ENCODE data around the gene NXPE3.
"Not testable (repeated sequence)": the region's sequence is repeated elsewhere in the genome, so short reads cannot be mapped to it uniquely, and the experiment has no call there.

Gene NXPE3

GRCh38 chr3:101779047-101779821 is at the start of gene NXPE3:
Gene NXPE3, plus strand, starts transcription at chr3:101779211. Its CDS starts 6,386 bp downstream, at chr3:101785597.
- peak; percentile 94 for DNase-seq

- no peak for DNase-seq
Observed at GRCh38 chr3:101729586-101729985, 49.4 kb upstream of the NXPE3 start.

- DNase-seq: no peak
Observed at GRCh38 chr3:101730839-101731238, 48.2 kb upstream of the NXPE3 start.

GRCh38 chr3:101732240-101732641 is 46.8 kb upstream of the NXPE3 start:
- DNase-seq: no peak

GRCh38 chr3:101735833-101736232 is 43.2 kb upstream of the NXPE3 start:
- no peak for DNase-seq

- not testable (repeated sequence) for DNase-seq
Observed at GRCh38 chr3:101741914-101742313, 37.1 kb upstream of the NXPE3 start.

- DNase-seq: no peak
Observed at GRCh38 chr3:101744811-101745210, 34.2 kb upstream of the NXPE3 start.

GRCh38 chr3:101745934-101746333 is 33.1 kb upstream of the NXPE3 start:
- not testable (repeated sequence) for DNase-seq

- DNase-seq: not testable (repeated sequence)
Observed at GRCh38 chr3:101753386-101754113, 25.5 kb upstream of the NXPE3 start.

GRCh38 chr3:101758224-101758623 is 20.8 kb upstream of the NXPE3 start:
- DNase-seq: no peak

- DNase-seq: no peak
Observed at GRCh38 chr3:101762041-101762646, 16.9 kb upstream of the NXPE3 start.

GRCh38 chr3:101777745-101778281 is 1.2 kb upstream of the NXPE3 start:
- not testable (repeated sequence) for DNase-seq

- no peak for DNase-seq
Observed at GRCh38 chr3:101778385-101779046, 495 bp upstream of the NXPE3 start.

- DNase-seq: no peak
Observed at GRCh38 chr3:101779822-101780381, 891 bp downstream of the NXPE3 start.

GRCh38 chr3:101780661-101781060 is 1.6 kb downstream of the NXPE3 start:
- no peak for DNase-seq

- no peak for DNase-seq
Observed at GRCh38 chr3:101781166-101781565, 2.2 kb downstream of the NXPE3 start.

- DNase-seq: no peak
Observed at GRCh38 chr3:101784855-101785613, 6.0 kb downstream of the NXPE3 start.

- DNase-seq: no peak
Observed at GRCh38 chr3:101791778-101792177, 12.8 kb downstream of the NXPE3 start.

GRCh38 chr3:101796077-101796680 is 17.2 kb downstream of the NXPE3 start:
- DNase-seq: no peak

- DNase-seq: no peak
Observed at GRCh38 chr3:101801174-101801573, 22.2 kb downstream of the NXPE3 start.

GRCh38 chr3:101802179-101802578 is 23.2 kb downstream of the NXPE3 start:
- no peak for DNase-seq
